ENCODE measurements around the gene TMEM218. TPM values are rescaled to one million over a fixed set of nuclear protein-coding genes. Genes with fewer than 3 reads are reported as not detected.

Gene TMEM218
- total RNA-seq, 1 donor from 2014 or later: 11.9 TPM

GRCh38 chr11:125075900-125076317 is 35.5 kb downstream of the TMEM218 start:
- no peak overlapping the region for H3K4me3 Mint-ChIP-seq (ENCODE audit: unreplicated experiment)

DNA sequence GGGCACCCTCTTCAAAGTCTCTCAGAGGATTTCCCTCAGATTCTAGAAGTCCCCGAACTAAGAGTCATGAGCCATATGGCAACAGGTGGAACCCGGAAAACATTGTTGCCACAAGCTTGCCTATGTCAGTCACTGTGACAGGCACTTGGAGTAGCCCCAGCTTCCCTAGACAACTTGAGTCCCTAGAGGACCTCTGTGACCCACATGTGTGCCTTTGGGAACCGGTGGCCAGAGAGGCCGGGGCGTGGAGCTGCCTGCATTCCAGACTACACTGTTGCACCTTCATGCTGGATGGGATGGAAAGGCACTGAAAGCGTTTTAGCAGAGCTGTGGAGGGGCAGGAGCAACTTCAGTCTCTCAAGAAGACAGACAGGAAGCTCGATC is 36.2 kb downstream of the TMEM218 start:
- H3K79me2 ChIP-seq (ENCODE audit: insufficient read depth, low read length): no peaks in the 10 kb centered on the region
- no peaks in the 10 kb centered on the region for H3K9me3 ChIP-seq (ENCODE audit: insufficient read depth, low read depth, low read length)
- H3K4me2 ChIP-seq (ENCODE audit: low read length): no peak overlapping the region
- peaks cover 32% of the 10 kb centered on the region for H3K4me1 ChIP-seq (ENCODE audit: insufficient read depth, low read length)
- peaks cover 42% of the 10 kb centered on the region for H3K27me3 Mint-ChIP-seq (ENCODE audit: low read depth, unreplicated experiment)
- no peaks in the 10 kb centered on the region for H3K36me3 Mint-ChIP-seq (ENCODE audit: low read depth, unreplicated experiment)
- H4K20me1 ChIP-seq (ENCODE audit: insufficient read depth, low read length): no peaks in the 10 kb centered on the region
- H3K9ac ChIP-seq (ENCODE audit: low read length): no peak overlapping the region
- no peak for DNase-seq (ENCODE audit: low read depth)
- H3K9me3 Mint-ChIP-seq (ENCODE audit: unreplicated experiment): no peaks in the 10 kb centered on the region
- TF ChIP-seq CTCF (IDR thresholded peaks at IDR 0.05; ENCODE audit: insufficient read depth, low read depth, low read length) (no peak), EZH2 (IDR thresholded peaks at IDR 0.05; ENCODE audit: insufficient read depth, low read length) (no peak)
- H2AFZ ChIP-seq (ENCODE audit: low read depth, low read length): no peak overlapping the region
- H3K4me3 ChIP-seq (ENCODE audit: insufficient read depth, low read depth, low read length): no peak overlapping the region
- FAIRE-seq: no peak
- no peak overlapping the region for H3K27ac Mint-ChIP-seq (ENCODE audit: unreplicated experiment)
- H3K4me3 Mint-ChIP-seq (ENCODE audit: unreplicated experiment): no peak overlapping the region
- H3K4me1 Mint-ChIP-seq (ENCODE audit: low read depth, unreplicated experiment): peaks cover 29% of the 10 kb centered on the region
- H3K27me3 ChIP-seq (ENCODE audit: insufficient read depth, low read length): no peaks in the 10 kb centered on the region
- H3K27ac ChIP-seq (ENCODE audit: low read depth, low read length): no peak overlapping the region
- no peaks in the 10 kb centered on the region for H3K36me3 ChIP-seq (ENCODE audit: insufficient read depth, low read length)

More at GRCh38 chr11:125075900-125076317, 35.5 kb downstream of the TMEM218 start:
- peak; percentile 29 for DNase-seq (ENCODE audit: low read depth)
- H3K9ac ChIP-seq (ENCODE audit: low read length): no peak overlapping the region
- Mint-ChIP-seq H3K9me3 (ENCODE audit: unreplicated experiment) (peaks cover 2% of the 10 kb centered on the region), H3K27ac (ENCODE audit: unreplicated experiment) (no peak overlapping the region), H3K4me1 (ENCODE audit: low read depth, unreplicated experiment) (peaks cover 23% of the 10 kb centered on the region), H3K27me3 (ENCODE audit: low read depth, unreplicated experiment) (peaks cover 42% of the 10 kb centered on the region), H3K36me3 (ENCODE audit: low read depth, unreplicated experiment) (no peaks in the 10 kb centered on the region)
- H3K4me1 ChIP-seq (ENCODE audit: insufficient read depth, low read length): peaks cover 25% of the 10 kb centered on the region
- no peak for FAIRE-seq
- no peaks in the 10 kb centered on the region for H4K20me1 ChIP-seq (ENCODE audit: insufficient read depth, low read length)
- H3K4me3 ChIP-seq (ENCODE audit: insufficient read depth, low read depth, low read length): no peak overlapping the region
- H3K4me2 ChIP-seq (ENCODE audit: low read length): no peak overlapping the region
- no peaks in the 10 kb centered on the region for H3K27me3 ChIP-seq (ENCODE audit: insufficient read depth, low read length)
- no peak for TF ChIP-seq EZH2 (IDR thresholded peaks at IDR 0.05; ENCODE audit: insufficient read depth, low read length)
- TF ChIP-seq CTCF (IDR thresholded peaks at IDR 0.05; ENCODE audit: insufficient read depth, low read depth, low read length): no peak
- no peaks in the 10 kb centered on the region for H3K36me3 ChIP-seq (ENCODE audit: insufficient read depth, low read length)
- peak overlapping the region; percentile 22 for H2AFZ ChIP-seq (ENCODE audit: low read depth, low read length)
- H3K27ac ChIP-seq (ENCODE audit: low read depth, low read length): no peak overlapping the region
- no peaks in the 10 kb centered on the region for H3K9me3 ChIP-seq (ENCODE audit: insufficient read depth, low read depth, low read length)
- no peaks in the 10 kb centered on the region for H3K79me2 ChIP-seq (ENCODE audit: insufficient read depth, low read length)

DNA sequence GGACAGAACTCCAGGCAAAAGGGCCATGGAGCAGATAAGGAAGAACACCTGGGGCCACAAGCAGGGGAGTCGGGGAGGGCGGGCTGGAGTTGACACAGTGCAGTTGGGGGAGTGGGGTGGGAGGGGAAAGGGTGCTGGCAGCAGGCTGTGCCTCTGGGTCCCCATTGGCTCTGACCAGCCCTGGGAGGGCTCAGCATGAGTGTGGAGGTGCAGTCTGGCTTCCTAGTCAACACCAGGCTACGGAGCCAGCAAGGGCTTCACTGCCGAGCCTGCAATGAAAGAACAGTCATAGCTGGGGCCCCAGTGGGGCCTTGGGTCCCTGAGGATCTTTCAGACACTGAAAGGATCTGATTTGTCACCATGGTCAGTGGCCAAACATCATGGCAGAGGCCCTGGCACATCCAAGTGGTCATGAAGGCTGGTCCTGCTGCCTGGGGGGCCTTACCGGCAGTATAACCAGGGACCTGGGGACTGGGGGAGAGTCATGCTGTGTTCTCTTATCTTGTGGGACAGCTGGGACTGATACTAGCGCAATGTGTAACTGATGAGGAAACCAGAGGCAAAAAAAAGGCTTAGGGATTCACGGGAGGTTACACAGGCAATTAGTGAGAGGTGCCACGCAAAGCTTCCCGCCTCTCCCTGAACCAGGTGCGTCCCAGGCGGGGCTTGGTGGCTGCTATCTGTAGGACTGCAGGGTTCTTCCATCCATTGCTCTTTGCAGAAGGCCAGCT is 36.8 kb downstream of the TMEM218 start:
- no peak overlapping the region for H3K4me3 ChIP-seq (ENCODE audit: insufficient read depth, low read depth, low read length)
- H3K9ac ChIP-seq (ENCODE audit: low read length): no peak overlapping the region
- Mint-ChIP-seq H3K36me3 (ENCODE audit: low read depth, unreplicated experiment) (no peaks in the 10 kb centered on the region), H3K27me3 (ENCODE audit: low read depth, unreplicated experiment) (peaks cover 42% of the 10 kb centered on the region), H3K27ac (ENCODE audit: unreplicated experiment) (no peak overlapping the region), H3K4me1 (ENCODE audit: low read depth, unreplicated experiment) (peaks cover 34% of the 10 kb centered on the region), H3K9me3 (ENCODE audit: unreplicated experiment) (no peaks in the 10 kb centered on the region), H3K4me3 (ENCODE audit: unreplicated experiment) (no peak overlapping the region)
- DNase-seq (ENCODE audit: low read depth) (no peak), FAIRE-seq (no peak)
- no peaks in the 10 kb centered on the region for H3K36me3 ChIP-seq (ENCODE audit: insufficient read depth, low read length)
- no peaks in the 10 kb centered on the region for H4K20me1 ChIP-seq (ENCODE audit: insufficient read depth, low read length)
- peaks cover 33% of the 10 kb centered on the region for H3K4me1 ChIP-seq (ENCODE audit: insufficient read depth, low read length)
- TF ChIP-seq CTCF (IDR thresholded peaks at IDR 0.05; ENCODE audit: insufficient read depth, low read depth, low read length): no peak
- no peak for TF ChIP-seq EZH2 (IDR thresholded peaks at IDR 0.05; ENCODE audit: insufficient read depth, low read length)
- H3K9me3 ChIP-seq (ENCODE audit: insufficient read depth, low read depth, low read length): no peaks in the 10 kb centered on the region
- no peaks in the 10 kb centered on the region for H3K79me2 ChIP-seq (ENCODE audit: insufficient read depth, low read length)
- H2AFZ ChIP-seq (ENCODE audit: low read depth, low read length): no peak overlapping the region
- H3K4me2 ChIP-seq (ENCODE audit: low read length): no peak overlapping the region
- no peak overlapping the region for H3K27ac ChIP-seq (ENCODE audit: low read depth, low read length)
- no peaks in the 10 kb centered on the region for H3K27me3 ChIP-seq (ENCODE audit: insufficient read depth, low read length)
